HG03432 (cell line): ENCODE results near the gene MEX3A.

Source experiments
- ATAC-seq: cut with Tn5 transposase; IDR thresholded peaks from one replicate; pipeline ENCODE4 v1.9.1; 2021; ENCODE audit warnings: mild to moderate bottlenecking, moderate library complexity; ENCODE audit not compliant: unreplicated experiment

MEX3A gene

GRCh38 chr1:156103521-156103947, 21.3 kb upstream of the MEX3A start:
- no peak for ATAC-seq

GRCh38 chr1:156102633-156103511, 20.6 kb upstream of the MEX3A start:
- ATAC-seq: no peak

GRCh38 chr1:156101880-156102279, 19.6 kb upstream of the MEX3A start:
- ATAC-seq: no peak

GRCh38 chr1:156100205-156100995, 18.1 kb upstream of the MEX3A start:
- ATAC-seq: no peak

- no peak for ATAC-seq
Measured at GRCh38 chr1:156099282-156099681, 17.0 kb upstream of the MEX3A start.

- no peak for ATAC-seq
Measured at GRCh38 chr1:156098784-156099183, 16.5 kb upstream of the MEX3A start.

- no peak for ATAC-seq
Measured at GRCh38 chr1:156097499-156098178, 15.4 kb upstream of the MEX3A start.

- ATAC-seq: peak; percentile 70
Measured at GRCh38 chr1:156096640-156097391, 14.6 kb upstream of the MEX3A start.

GRCh38 chr1:156095906-156096508, 13.7 kb upstream of the MEX3A start:
- no peak for ATAC-seq

- no peak for ATAC-seq
Measured at GRCh38 chr1:156091610-156092009, 9.3 kb upstream of the MEX3A start.

GRCh38 chr1:156090840-156091188, 8.5 kb upstream of the MEX3A start:
- ATAC-seq: peak; percentile 60

GRCh38 chr1:156090138-156090839, 8.0 kb upstream of the MEX3A start:
- no peak for ATAC-seq

- no peak for ATAC-seq
Measured at GRCh38 chr1:156089704-156090103, 7.4 kb upstream of the MEX3A start.

- ATAC-seq: no peak
Measured at GRCh38 chr1:156086256-156086662, 4.0 kb upstream of the MEX3A start.

GRCh38 chr1:156083800-156084790, 1.8 kb upstream of the MEX3A start:
- no peak for ATAC-seq

GRCh38 chr1:156081917-156082308, 352 bp downstream of the MEX3A start:
- no peak for ATAC-seq

GRCh38 chr1:156081180-156081916, 917 bp downstream of the MEX3A start:
- no peak for ATAC-seq

- ATAC-seq: no peak
Measured at GRCh38 chr1:156080863-156081179, 1.4 kb downstream of the MEX3A start.
